PC-3 (cell line): ENCODE measurements around the gene ITGA4. TPM values are rescaled to one million over a fixed set of nuclear protein-coding genes. Genes with fewer than 3 reads are reported as not detected.
A peak's percentile ranks its signal among the peaks of the same experiment; 100 is the strongest.

Experiments used
- ATAC-seq: fragments of 200-7000 bp; cut with Tn5 transposase; 2 replicates; pipeline ENCODE4 v1.9.1; 2020; ENCODE audit warnings: mild to moderate bottlenecking, moderate library complexity
- BruUV-seq: library from RNA; stranded (reverse); fragments of 400-500 nt; replicated peaks from 2 replicates; lab custom pipeline; 2021; lab: Mats Ljungman, UMichigan
- CTCF ChIA-PET: fragments of 300-600 bp; sonication (Branson Sonifier 250); formaldehyde crosslinking; loops from one replicate; lab custom pipeline; 2022; ENCODE audit warnings: antibody characterized with exemption; lab: Charles Lee
- POLR2A ChIA-PET: fragments of 300-600 bp; sonication (Branson Sonifier 250); formaldehyde crosslinking; loops from one replicate; lab custom pipeline; 2022; ENCODE audit warnings: antibody characterized with exemption; ENCODE audit not compliant: unreplicated experiment; lab: Charles Lee
- DNase-seq: peaks from one replicate; pipeline ENCODE4 v3.0.0-alpha.2; 2015
- H2AFZ ChIP-seq: fragments of 300-600 bp; sonication (generic); 2 replicates; pipeline ENCODE4 v1.6.0; 2016; ENCODE audit warnings: antibody characterized with exemption, low read length
- H3F3A ChIP-seq: fragments of 300-600 bp; sonication (generic); one replicate; pipeline ENCODE4 v1.6.0; 2017; ENCODE audit warnings: antibody characterized with exemption, low read length, control low read depth, mild to moderate bottlenecking; ENCODE audit not compliant: unreplicated experiment
- H3K27ac ChIP-seq: fragments of 300-600 bp; sonication (generic); 2 replicates; pipeline ENCODE4 v1.5.1; 2016; ENCODE audit warnings: mild to moderate bottlenecking, low read length
- H3K27me3 ChIP-seq: fragments of 300-600 bp; sonication (generic); 2 replicates; pipeline ENCODE4 v1.6.1; 2016; ENCODE audit warnings: low read length, mixed read lengths
- H3K36me3 ChIP-seq: fragments of 300-600 bp; sonication (generic); 2 replicates; pipeline ENCODE4 v1.6.1; 2016; ENCODE audit warnings: low read depth, mixed run types, low read length, mixed read lengths
- H3K4me1 ChIP-seq: fragments of 300-600 bp; sonication (generic); 2 replicates; pipeline ENCODE4 v1.5.1; 2016; ENCODE audit warnings: low read length; ENCODE audit not compliant: insufficient read depth
- H3K4me2 ChIP-seq: fragments of 300-600 bp; sonication (generic); 2 replicates; pipeline ENCODE4 v1.6.0; 2016; ENCODE audit warnings: low read length
- H3K4me3 ChIP-seq: fragments of 300-600 bp; sonication (generic); 2 replicates; pipeline ENCODE4 v1.5.1; 2016; ENCODE audit warnings: mild to moderate bottlenecking, low read length, mixed read lengths
- H3K79me2 ChIP-seq: fragments of 300-600 bp; sonication (generic); 2 replicates; pipeline ENCODE4 v1.6.1; 2017; ENCODE audit warnings: low read length, mixed read lengths
- H3K9ac ChIP-seq: fragments of 300-600 bp; sonication (generic); 2 replicates; pipeline ENCODE4 v1.6.0; 2016; ENCODE audit warnings: mild to moderate bottlenecking, low read length
- H3K9me2 ChIP-seq: fragments of 300-600 bp; sonication (generic); replicated peaks from 2 replicates; pipeline ENCODE4 v1.6.1; 2016; ENCODE audit warnings: mixed run types, low read length, mixed read lengths
- H3K9me3 ChIP-seq: fragments of 300-600 bp; sonication (generic); 2 replicates; pipeline ENCODE4 v1.6.1; 2016; ENCODE audit warnings: low read length, mixed read lengths
- H4K20me1 ChIP-seq: fragments of 300-600 bp; sonication (generic); 2 replicates; pipeline ENCODE4 v1.6.1; 2016; ENCODE audit warnings: low read length, mixed read lengths
- EZH2 ChIP-seq: fragments of 300-600 bp; sonication (generic); IDR thresholded peaks from one replicate; pipeline ENCODE4 v1.6.1; 2017; ENCODE audit warnings: antibody characterized with exemption, mild to moderate bottlenecking, low read length; ENCODE audit not compliant: unreplicated experiment
- EZH2phosphoT487 ChIP-seq: fragments of 300-600 bp; sonication (generic); IDR thresholded peaks from 2 replicates; pipeline ENCODE4 v1.6.1; 2018; ENCODE audit warnings: mild to moderate bottlenecking, antibody characterized with exemption, low read length, borderline replicate concordance
- intact Hi-C: fragments of 100-400 bp; cut with micrococcal nuclease; formaldehyde crosslinking; loops from 2 replicates; pipeline ENCODE4 v1.9.0; 2023
- total RNA-seq: library from RNA; depleted of rRNA; stranded (reverse); fragments of >200 nt; gene quantifications from 2 replicates; pipeline ENCODE4 v1.2.3, GENCODE V29; 2014
- TF ChIP-seq, protein P1 (sequence below): fragments of 300-600 bp; sonication (generic); conservative IDR thresholded peaks from 2 replicates; pipeline ENCODE4 v1.5.1; 2017; ENCODE audit warnings: antibody characterized with exemption, low read depth, mild to moderate bottlenecking, low read length

Gene ITGA4
- total RNA-seq, 1 experiment from 2014 or later = 1.0 TPM

DNA sequence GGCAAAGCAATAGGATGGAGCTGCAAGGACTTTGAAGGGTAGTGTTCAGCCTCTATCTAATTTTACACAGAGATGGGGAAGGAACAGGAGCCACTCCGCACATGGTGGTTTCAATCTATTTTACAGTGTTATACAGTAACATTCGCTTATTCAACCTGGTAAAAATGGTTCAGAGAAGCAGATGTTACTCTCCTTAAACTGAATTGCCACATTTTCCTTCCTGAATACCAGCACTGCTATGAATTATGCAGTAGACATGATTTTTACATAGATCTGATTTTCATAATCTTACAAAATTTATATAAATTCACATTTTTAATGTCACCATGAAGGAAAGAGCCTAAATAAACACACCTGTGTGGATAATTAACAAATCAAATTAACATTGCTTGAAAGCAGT lies 85.0 kb downstream of the ITGA4 start:
- TF ChIP-seq, protein P1, sequence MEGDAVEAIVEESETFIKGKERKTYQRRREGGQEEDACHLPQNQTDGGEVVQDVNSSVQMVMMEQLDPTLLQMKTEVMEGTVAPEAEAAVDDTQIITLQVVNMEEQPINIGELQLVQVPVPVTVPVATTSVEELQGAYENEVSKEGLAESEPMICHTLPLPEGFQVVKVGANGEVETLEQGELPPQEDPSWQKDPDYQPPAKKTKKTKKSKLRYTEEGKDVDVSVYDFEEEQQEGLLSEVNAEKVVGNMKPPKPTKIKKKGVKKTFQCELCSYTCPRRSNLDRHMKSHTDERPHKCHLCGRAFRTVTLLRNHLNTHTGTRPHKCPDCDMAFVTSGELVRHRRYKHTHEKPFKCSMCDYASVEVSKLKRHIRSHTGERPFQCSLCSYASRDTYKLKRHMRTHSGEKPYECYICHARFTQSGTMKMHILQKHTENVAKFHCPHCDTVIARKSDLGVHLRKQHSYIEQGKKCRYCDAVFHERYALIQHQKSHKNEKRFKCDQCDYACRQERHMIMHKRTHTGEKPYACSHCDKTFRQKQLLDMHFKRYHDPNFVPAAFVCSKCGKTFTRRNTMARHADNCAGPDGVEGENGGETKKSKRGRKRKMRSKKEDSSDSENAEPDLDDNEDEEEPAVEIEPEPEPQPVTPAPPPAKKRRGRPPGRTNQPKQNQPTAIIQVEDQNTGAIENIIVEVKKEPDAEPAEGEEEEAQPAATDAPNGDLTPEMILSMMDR = no peak
- no peak for TF ChIP-seq EZH2phosphoT487
- no peak overlapping the region for H3K4me3 ChIP-seq
- H3K27me3 ChIP-seq = no peaks in the 10 kb centered on the region
- no peak overlapping the region for H3K27ac ChIP-seq
- DNase-seq (no peak), ATAC-seq (no peak)
- no peaks in the 10 kb centered on the region for H3K9me2 ChIP-seq
- H3F3A ChIP-seq = no peaks in the 10 kb centered on the region
- no peak overlapping the region for H3K9ac ChIP-seq
- peaks cover 22% of the 10 kb centered on the region for H3K4me1 ChIP-seq
- POLR2A ChIA-PET = no interaction called here
- no peaks in the 10 kb centered on the region for H4K20me1 ChIP-seq
- no peaks in the 10 kb centered on the region for H3K9me3 ChIP-seq
- H3K79me2 ChIP-seq = no peaks in the 10 kb centered on the region
- no TSS peak for BruUV-seq
- no peak overlapping the region for H2AFZ ChIP-seq
- H3K36me3 ChIP-seq = no peaks in the 10 kb centered on the region
- CTCF ChIA-PET = no interaction called here
- H3K4me2 ChIP-seq = no peak overlapping the region
- intact Hi-C loops = no loop called here

DNA sequence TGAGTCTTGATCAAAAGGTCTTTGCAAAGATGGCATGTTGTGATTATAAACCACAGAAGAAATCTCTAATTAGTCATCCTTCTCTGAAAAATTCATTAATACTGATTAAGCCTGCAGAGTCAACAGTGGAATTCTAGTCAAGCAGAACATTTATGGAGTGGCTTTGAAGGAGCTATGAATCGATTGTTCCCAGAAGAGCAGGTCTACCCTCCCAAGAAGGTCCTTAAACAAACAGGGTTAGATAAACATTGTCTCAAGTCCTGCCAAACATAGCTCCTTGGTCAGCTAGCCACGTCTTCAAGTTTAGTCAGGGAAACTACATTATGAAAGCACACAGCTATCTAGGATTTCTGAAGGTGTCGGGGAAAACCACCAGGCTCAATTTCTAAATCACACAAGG lies 88.9 kb downstream of the ITGA4 start:
- Histone ChIP-seq H3K9ac (peak overlapping the region; percentile 15; the same call in 1 of the 2 replicates), H4K20me1 (no peaks in the 10 kb centered on the region), H3K4me2 (peak overlapping the region; percentile 79), H3K27ac (peak overlapping the region; percentile 76), H3K79me2 (no peaks in the 10 kb centered on the region), H2AFZ (peak overlapping the region; percentile 48), H3F3A (no peaks in the 10 kb centered on the region), H3K9me3 (0 out of 2 replicates have a peak, but pooled peaks cover 3% of the 10 kb centered on the region), H3K4me3 (peak overlapping the region; percentile 48), H3K27me3 (no peaks in the 10 kb centered on the region), H3K4me1 (peaks cover 31% of the 10 kb centered on the region), H3K9me2 (no peaks in the 10 kb centered on the region), H3K36me3 (no peaks in the 10 kb centered on the region; the same call in 1 of the 2 replicates)
- intact Hi-C loops = no loop called here
- DNase-seq (peak; percentile 93), ATAC-seq (peak; percentile 99)
- CTCF ChIA-PET = interaction anchor here (0.6 kb wide), 1 partner anchor 89 kb away, joined by 3 read pairs; no protein-coding TSS in a partner anchor
- TF ChIP-seq, protein P1 = no peak
- TF ChIP-seq EZH2phosphoT487 = no peak
- POLR2A ChIA-PET = interaction anchor here (0.6 to 0.7 kb wide), 3 partner anchors 566 to 786 kb away, joined by 3 to 4 read pairs (median 3); no protein-coding TSS in a partner anchor
- BruUV-seq = no TSS peak

DNA sequence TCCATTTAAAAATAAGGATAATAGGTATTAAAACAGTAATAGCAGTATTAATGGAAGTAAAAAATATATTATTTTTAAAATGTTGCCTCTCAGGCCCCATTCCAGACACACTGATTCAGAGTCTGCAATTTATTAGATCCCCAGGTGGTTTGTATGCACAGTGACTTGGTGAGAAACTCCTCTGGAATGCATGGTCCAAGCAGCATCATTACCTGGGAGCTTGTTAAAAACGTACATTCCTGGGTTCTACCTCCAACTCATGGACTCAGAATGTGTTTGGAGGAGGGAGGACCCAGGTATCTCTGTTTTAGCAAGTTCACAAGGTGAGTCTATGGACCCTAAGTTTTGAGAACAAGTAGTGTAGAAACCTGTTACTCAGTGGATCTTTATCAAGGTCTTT lies 95.6 kb downstream of the ITGA4 start:
- Histone ChIP-seq H3F3A (peaks cover 4% of the 10 kb centered on the region), H3K9me3 (no peaks in the 10 kb centered on the region), H4K20me1 (no peaks in the 10 kb centered on the region), H3K9me2 (no peaks in the 10 kb centered on the region), H3K4me2 (peak overlapping the region; percentile 39), H3K79me2 (no peaks in the 10 kb centered on the region), H3K4me1 (peaks cover 45% of the 10 kb centered on the region), H2AFZ (no peak overlapping the region), H3K36me3 (no peaks in the 10 kb centered on the region), H3K4me3 (no peak overlapping the region), H3K27ac (peak overlapping the region; percentile 71), H3K27me3 (no peaks in the 10 kb centered on the region), H3K9ac (no peak overlapping the region)
- DNase-seq = peak; percentile 95
- intact Hi-C loops = loop anchor here (5.0 kb wide), 1 partner anchor 81 kb away; no protein-coding TSS in a partner anchor
- peak; percentile 97 for ATAC-seq
- ChIA-PET CTCF (no interaction called here), POLR2A (no interaction called here)
- no TSS peak for BruUV-seq
- no peak for TF ChIP-seq EZH2phosphoT487
- no peak for TF ChIP-seq EZH2
- TF ChIP-seq, protein P1 = no peak
